HepG2 (cell line): ENCODE data around the gene MEIOB. TPM values are rescaled to one million over a fixed set of nuclear protein-coding genes. Genes with fewer than 3 reads are reported as not detected.
A peak's percentile ranks its signal among the peaks of the same experiment; 100 is the strongest.

Source experiments
- CBFB ChIP-seq: sonication (generic); formaldehyde crosslinking; IDR thresholded peaks from 2 replicates; pipeline ENCODE4 v1.4.0; 2020; ENCODE audit warnings: missing genetic modification reagents
- ELF3 ChIP-seq: IDR thresholded peaks from 2 replicates; pipeline ENCODE4 v1.6.1; 2016; ENCODE audit warnings: missing genetic modification reagents, missing compliant biosample characterization
- FOXA3 ChIP-seq: IDR thresholded peaks from 2 replicates; pipeline ENCODE4 v1.6.1; 2016; ENCODE audit warnings: missing genetic modification reagents, missing compliant biosample characterization
- GATAD1 ChIP-seq: IDR thresholded peaks from 2 replicates; pipeline ENCODE4 v1.6.1; 2016; ENCODE audit warnings: missing genetic modification reagents, missing compliant biosample characterization
- HNF4G ChIP-seq, 2 experiments: sonication (generic) in 1 of 2; formaldehyde crosslinking in 1 of 2; IDR thresholded peaks; 2 replicates each; pipeline versions ENCODE4 v1.4.0 to v1.6.1; 2011 to 2020; ENCODE audit warnings: borderline replicate concordance in 2 of 2, low read depth in 2 of 2, mild to moderate bottlenecking in 2 of 2, low read length in 1 of 2, missing genetic modification reagents in 1 of 2, moderate library complexity in 1 of 2
- HNRNPLL ChIP-seq: fragments of 200-400 bp; formaldehyde crosslinking; IDR thresholded peaks from 2 replicates; pipeline ENCODE4 v1.6.1; 2017; ENCODE audit warnings: mild to moderate bottlenecking, low read depth, low read length; ENCODE audit not compliant: poor library complexity, severe bottlenecking
- HNRNPUL1 ChIP-seq: fragments of 200-400 bp; formaldehyde crosslinking; IDR thresholded peaks from 2 replicates; pipeline ENCODE4 v1.6.1; 2017; ENCODE audit warnings: low read depth, mild to moderate bottlenecking, low read length, moderate library complexity
- MNT ChIP-seq: fragments of 450-650 bp; IDR thresholded peaks from 2 replicates; pipeline ENCODE4 v1.6.1; 2016
- MXD4 ChIP-seq: IDR thresholded peaks from 2 replicates; pipeline ENCODE4 v1.6.1; 2016; ENCODE audit warnings: mild to moderate bottlenecking, missing biosample characterization, missing genetic modification reagents
- MYC ChIP-seq: sonication (generic); formaldehyde crosslinking; IDR thresholded peaks from 2 replicates; pipeline ENCODE4 v1.9.0; 2021; ENCODE audit warnings: missing genetic modification reagents, borderline replicate concordance
- NFE2 ChIP-seq: sonication (generic); formaldehyde crosslinking; IDR thresholded peaks from 2 replicates; pipeline ENCODE4 v1.4.0; 2020; ENCODE audit warnings: missing genetic modification reagents
- RFX3 ChIP-seq: IDR thresholded peaks from 2 replicates; pipeline ENCODE4 v1.6.1; 2016; ENCODE audit warnings: missing biosample characterization, missing genetic modification reagents
- SMC3 ChIP-seq: IDR thresholded peaks from 2 replicates; pipeline ENCODE4 v1.6.1; 2011; ENCODE audit warnings: low read length, improper control_type of control experiment
- TAF1 ChIP-seq: sonication (generic); formaldehyde crosslinking; IDR thresholded peaks from 2 replicates; pipeline ENCODE4 v1.4.0; 2020; ENCODE audit warnings: missing genetic modification reagents
- TEAD3 ChIP-seq: optimal IDR thresholded peaks from 2 replicates; pipeline ENCODE3; 2016; ENCODE audit warnings: borderline replicate concordance
- TERF1 ChIP-seq: sonication (generic); formaldehyde crosslinking; IDR thresholded peaks from 2 replicates; pipeline ENCODE4 v1.8.0; 2022; ENCODE audit warnings: mild to moderate bottlenecking, missing genetic modification reagents, moderate library complexity
- ZBTB10 ChIP-seq: sonication (generic); formaldehyde crosslinking; IDR thresholded peaks from 2 replicates; pipeline ENCODE4 v1.4.0; 2020; ENCODE audit warnings: missing genetic modification reagents, borderline replicate concordance
- ZBTB7B ChIP-seq: sonication (generic); formaldehyde crosslinking; IDR thresholded peaks from 2 replicates; pipeline ENCODE4 v1.4.0; 2020; ENCODE audit warnings: missing genetic modification reagents
- ZNF562 ChIP-seq: sonication (generic); formaldehyde crosslinking; IDR thresholded peaks from 2 replicates; pipeline ENCODE4 v1.8.0; 2022; ENCODE audit warnings: missing genetic modification reagents, borderline replicate concordance
- ZNF607 ChIP-seq: sonication (generic); formaldehyde crosslinking; IDR thresholded peaks from 2 replicates; pipeline ENCODE4 v1.5.1; 2020; ENCODE audit warnings: missing genetic modification reagents, mild to moderate bottlenecking, borderline replicate concordance
- ZNF687 ChIP-seq: sonication (generic); formaldehyde crosslinking; IDR thresholded peaks from 2 replicates; pipeline ENCODE4 v1.5.1; 2020; ENCODE audit warnings: mild to moderate bottlenecking, missing genetic modification reagents, moderate library complexity
- ZNF775 ChIP-seq: sonication (generic); formaldehyde crosslinking; IDR thresholded peaks from 2 replicates; pipeline ENCODE4 v1.4.0; 2020; ENCODE audit warnings: missing genetic modification reagents, mild to moderate bottlenecking, moderate library complexity, borderline replicate concordance
- polyA plus RNA-seq, 8 experiments: library from polyadenylated mRNA; depleted of rRNA in 3 of 8; stranded (reverse) in 7 of 8; unstranded in 1 of 8; fragments of >200 nt; fragmentation: Illumina TruSeq in 4 of 8; extraction: Trizol in 4 of 8; gene quantifications; 2 replicates each; pipeline versions ENCODE4 v1.2.1 to v1.2.3, GENCODE V29; 2011 to 2016; ENCODE audit warnings: low read depth in 4 of 8, missing spikeins in 1 of 8, mixed read lengths in 1 of 8; ENCODE audit not compliant: insufficient read depth in 1 of 8
- total RNA-seq, 5 experiments: library from RNA; depleted of rRNA; stranded (reverse); fragments of >200 nt; fragmentation: Illumina TruSeq; extraction: Trizol; gene quantifications; 2 replicates each; pipeline ENCODE4 v1.2.3, GENCODE V29; 2016; ENCODE audit warnings: low read depth in 1 of 5

MEIOB gene
- total and polyA plus RNA-seq, 2 of the 13 experiments (the other 11 are each of a cell fraction or from before 2014, with no cell fraction given): 0.17 TPM; not detected in 1

- TF ChIP-seq ELF3 (CRISPR knock-in tag) (no peak), FOXA3 (peak; percentile 19; the same call in 1 of the 2 replicates), HNRNPLL (no peak), ZNF607 (no peak), ZBTB7B (CRISPR knock-in tag) (no peak), MNT (no peak), TERF1 (no peak), ZNF775 (CRISPR knock-in tag) (no peak), NFE2 (CRISPR knock-in tag) (no peak), ZBTB10 (CRISPR knock-in tag) (no peak), ZNF687 (peak; percentile 53), GATAD1 (CRISPR knock-in tag) (peak; percentile 68), HNRNPUL1 (no peak), TAF1 (CRISPR knock-in tag) (no peak), ZNF562 (CRISPR knock-in tag) (no peak), RFX3 (CRISPR knock-in tag) (no peak), SMC3 (peak; percentile 36), MXD4 (CRISPR knock-in tag) (no peak), TEAD3 (CRISPR knock-in tag) (peak; percentile 60), HNF4G (IDR thresholded peaks at IDR 0.05; ENCODE audit: borderline replicate concordance, low read depth, low read length) (no peak), HNF4G (CRISPR knock-in tag; IDR thresholded peaks at IDR 0.05; ENCODE audit: borderline replicate concordance, low read depth) (no peak), CBFB (CRISPR knock-in tag) (no peak), MYC (CRISPR knock-in tag) (peak; percentile 27; the same call in 1 of the 2 replicates)
These were observed 48.1 kb downstream of the MEIOB start (continued) for GRCh38 chr16:1823821-1824220.
